Glutamatergic neuron (in vitro differentiated cells): ENCODE data around the gene SYMPK. TPM values are rescaled to one million over a fixed set of nuclear protein-coding genes. Genes with fewer than 3 reads are reported as not detected.

Source experiments
- DNase-seq: peaks from one replicate; pipeline ENCODE4 v3.0.0; 2022
- H3K27ac Mint-ChIP-seq: one replicate; pipeline ENCODE4 v1.8.0; 2020; ENCODE audit warnings: mild to moderate bottlenecking, mixed read lengths, inconsistent platforms; ENCODE audit not compliant: unreplicated experiment
- H3K27me3 Mint-ChIP-seq: one replicate; pipeline ENCODE4 v1.8.0; 2020; ENCODE audit warnings: mild to moderate bottlenecking, moderate library complexity, mixed read lengths, inconsistent platforms; ENCODE audit not compliant: unreplicated experiment
- H3K36me3 Mint-ChIP-seq: one replicate; pipeline ENCODE4 v1.8.0; 2020; ENCODE audit warnings: mild to moderate bottlenecking, mixed read lengths, inconsistent platforms; ENCODE audit not compliant: unreplicated experiment
- H3K4me1 Mint-ChIP-seq: one replicate; pipeline ENCODE4 v1.8.0; 2020; ENCODE audit warnings: mild to moderate bottlenecking, low read depth, mixed read lengths, inconsistent platforms; ENCODE audit not compliant: unreplicated experiment
- H3K4me3 Mint-ChIP-seq: one replicate; pipeline ENCODE4 v1.8.0; 2020; ENCODE audit warnings: mild to moderate bottlenecking, mixed read lengths, inconsistent platforms; ENCODE audit not compliant: unreplicated experiment
- H3K9me3 Mint-ChIP-seq: one replicate; pipeline ENCODE4 v1.8.0; 2020; ENCODE audit warnings: mild to moderate bottlenecking, moderate library complexity, mixed read lengths, inconsistent platforms; ENCODE audit not compliant: unreplicated experiment
- total RNA-seq: library from RNA; stranded (reverse); fragmentation: NEBNext Ultra II Directional; extraction: Animal tissue kit (Norgen Biotek cat#: 25700); gene quantifications from one replicate; pipeline ENCODE4 v1.2.1, GENCODE V29; 2021; ENCODE audit not compliant: unreplicated experiment
- TF ChIP-seq, protein P1 (sequence below): fragments of 200-600 bp; sonication (generic); IDR thresholded peaks from one replicate; pipeline ENCODE4 v1.5.0; 2021; ENCODE audit not compliant: partially characterized antibody, unreplicated experiment

Gene SYMPK
- total RNA-seq, 1 donor from 2014 or later = 78.1 TPM

DNA sequence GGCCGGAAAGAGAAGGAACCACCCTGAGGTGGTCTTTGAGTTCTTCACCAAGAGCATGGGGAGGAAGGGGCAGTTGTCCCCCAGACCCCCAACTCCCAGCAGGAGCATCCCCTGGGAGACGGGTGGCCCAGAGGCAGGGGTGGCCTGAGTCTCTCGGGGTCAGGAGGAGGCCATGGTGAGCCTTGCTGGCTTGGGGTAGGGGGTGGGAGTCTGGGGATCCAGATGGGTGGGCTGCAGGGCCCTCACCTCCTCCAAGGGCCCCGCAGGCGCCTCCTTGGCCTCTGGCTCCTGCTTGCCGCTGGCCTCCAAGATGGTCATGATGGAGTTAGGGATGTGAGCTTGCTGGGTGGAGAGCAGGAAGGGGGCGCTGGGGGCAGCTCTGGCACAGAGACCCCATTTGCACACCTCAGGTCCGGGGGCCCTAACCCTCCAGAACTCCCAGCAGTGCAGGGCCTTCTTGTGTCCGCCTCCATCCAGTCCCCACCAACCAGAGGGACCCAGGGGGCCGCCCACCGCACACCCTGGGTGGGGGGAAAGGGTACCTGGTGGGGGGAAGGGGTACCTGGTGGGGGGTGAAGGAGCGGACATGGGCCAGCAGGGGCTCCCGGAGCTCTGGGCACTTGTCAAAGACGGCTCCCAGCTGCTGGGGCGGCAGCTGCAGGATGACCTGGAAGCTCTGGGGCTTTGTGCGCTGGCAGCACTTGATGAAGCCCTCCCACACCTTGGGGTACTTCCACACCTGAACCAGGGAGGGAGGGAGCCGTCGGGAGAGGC, 46.5 kb downstream of the SYMPK start:
- H3K4me3 Mint-ChIP-seq = peak overlapping the region; percentile 88
- peaks cover 7% of the 10 kb centered on the region for H3K27me3 Mint-ChIP-seq
- peak overlapping the region; percentile 95 for H3K27ac Mint-ChIP-seq
- no peaks in the 10 kb centered on the region for H3K36me3 Mint-ChIP-seq
- peaks cover 8% of the 10 kb centered on the region for H3K9me3 Mint-ChIP-seq
- peaks cover 2% of the 10 kb centered on the region for H3K4me1 Mint-ChIP-seq
- DNase-seq = peak; percentile 59
- TF ChIP-seq, protein P1, sequence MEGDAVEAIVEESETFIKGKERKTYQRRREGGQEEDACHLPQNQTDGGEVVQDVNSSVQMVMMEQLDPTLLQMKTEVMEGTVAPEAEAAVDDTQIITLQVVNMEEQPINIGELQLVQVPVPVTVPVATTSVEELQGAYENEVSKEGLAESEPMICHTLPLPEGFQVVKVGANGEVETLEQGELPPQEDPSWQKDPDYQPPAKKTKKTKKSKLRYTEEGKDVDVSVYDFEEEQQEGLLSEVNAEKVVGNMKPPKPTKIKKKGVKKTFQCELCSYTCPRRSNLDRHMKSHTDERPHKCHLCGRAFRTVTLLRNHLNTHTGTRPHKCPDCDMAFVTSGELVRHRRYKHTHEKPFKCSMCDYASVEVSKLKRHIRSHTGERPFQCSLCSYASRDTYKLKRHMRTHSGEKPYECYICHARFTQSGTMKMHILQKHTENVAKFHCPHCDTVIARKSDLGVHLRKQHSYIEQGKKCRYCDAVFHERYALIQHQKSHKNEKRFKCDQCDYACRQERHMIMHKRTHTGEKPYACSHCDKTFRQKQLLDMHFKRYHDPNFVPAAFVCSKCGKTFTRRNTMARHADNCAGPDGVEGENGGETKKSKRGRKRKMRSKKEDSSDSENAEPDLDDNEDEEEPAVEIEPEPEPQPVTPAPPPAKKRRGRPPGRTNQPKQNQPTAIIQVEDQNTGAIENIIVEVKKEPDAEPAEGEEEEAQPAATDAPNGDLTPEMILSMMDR = no peak

GRCh38 chr19:45815481-45816216, 47.3 kb downstream of the SYMPK start:
- Mint-ChIP-seq H3K9me3 (peaks cover 8% of the 10 kb centered on the region), H3K36me3 (no peaks in the 10 kb centered on the region), H3K4me1 (peaks cover 2% of the 10 kb centered on the region), H3K27me3 (peaks cover 7% of the 10 kb centered on the region), H3K4me3 (peak overlapping the region; percentile 88), H3K27ac (peak overlapping the region; percentile 93)
- TF ChIP-seq, protein P1 = no peak
- DNase-seq = peak; percentile 90

DNA sequence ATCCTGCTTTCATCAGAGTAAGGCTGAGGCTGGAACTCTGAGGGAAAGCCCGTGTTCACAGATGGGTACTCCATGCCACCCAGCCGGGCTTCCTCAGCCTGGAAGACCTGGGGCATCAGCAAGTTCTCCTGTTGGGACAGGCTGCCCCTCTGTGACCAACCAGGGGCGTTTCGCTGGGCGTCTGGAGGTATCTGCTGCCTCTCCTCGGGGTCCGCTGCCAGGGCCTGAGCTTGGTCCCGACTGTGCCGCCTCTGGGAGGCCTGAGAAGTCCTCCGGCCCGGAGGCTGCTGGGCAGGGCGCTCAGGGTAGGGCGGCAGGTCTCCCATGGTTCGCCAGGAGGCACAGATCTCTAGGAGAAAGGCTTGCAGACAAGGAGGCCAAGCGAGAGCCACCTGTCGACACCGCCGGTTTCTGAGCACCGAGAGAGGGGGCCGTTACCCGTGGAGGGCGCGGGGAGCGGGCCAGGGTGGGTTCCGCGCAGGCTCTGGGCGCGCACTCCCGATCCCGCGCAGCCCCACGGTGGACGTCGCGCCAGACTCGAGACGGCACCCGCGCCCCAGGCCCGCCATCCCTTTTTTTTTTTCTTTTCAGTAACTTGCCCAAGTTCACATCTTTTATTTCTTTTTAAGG, 48.0 kb downstream of the SYMPK start, which contains the start of gene RSPH6A:
Gene RSPH6A, minus strand, starts transcription at position 458 of the 630 bp plus-strand sequence. Its CDS starts 132 bp downstream, at position 326.
- TF ChIP-seq, protein P1 = no peak
- peak within 1 kb of the TSS; percentile 88 for H3K4me3 Mint-ChIP-seq
- H3K9me3 Mint-ChIP-seq = peaks cover 8% of the 10 kb centered on the region
- H3K4me1 Mint-ChIP-seq = peaks cover 2% of the 10 kb centered on the region
- H3K27me3 Mint-ChIP-seq = peaks cover 7% of the 10 kb centered on the region
- DNase-seq = peak; percentile 51
- H3K36me3 Mint-ChIP-seq = no peaks in the 10 kb centered on the region
- peak within 1 kb of the TSS; percentile 93 for H3K27ac Mint-ChIP-seq

DNA sequence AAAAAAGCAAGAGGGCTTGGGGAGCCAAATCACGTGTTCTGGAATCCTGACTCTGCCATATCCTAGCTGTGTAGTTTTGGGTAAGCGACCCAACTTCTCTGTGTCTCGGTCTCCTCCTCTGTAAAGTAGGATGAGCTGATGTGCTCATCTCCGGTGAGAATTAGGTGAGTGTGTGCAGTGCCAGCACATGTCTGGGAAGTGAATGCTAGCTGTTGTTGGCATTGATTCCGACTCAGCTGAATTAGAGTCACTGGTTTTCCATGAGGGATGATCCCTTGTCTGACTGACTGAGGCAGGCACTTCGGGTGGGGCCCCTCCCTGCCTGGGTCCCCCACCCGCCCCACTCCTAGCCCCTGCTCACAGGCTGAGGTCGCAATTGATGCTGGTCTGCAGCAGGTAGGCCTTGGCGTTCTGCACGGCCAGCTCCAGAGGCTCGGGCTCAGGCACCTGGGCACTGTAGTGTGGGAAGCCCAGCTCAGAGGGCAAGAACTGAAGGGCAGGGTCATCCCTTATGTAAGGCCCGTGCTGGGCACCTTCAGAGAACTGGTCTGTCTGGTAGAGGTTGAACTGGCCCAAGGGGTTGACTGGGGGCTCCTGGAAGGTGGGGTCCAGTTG, 48.7 kb downstream of the SYMPK start:
- peaks cover 2% of the 10 kb centered on the region for H3K4me1 Mint-ChIP-seq
- H3K4me3 Mint-ChIP-seq = peak overlapping the region; percentile 55
- no peaks in the 10 kb centered on the region for H3K36me3 Mint-ChIP-seq
- TF ChIP-seq, protein P1 = no peak
- DNase-seq = no peak
- peaks cover 3% of the 10 kb centered on the region for H3K27me3 Mint-ChIP-seq
- no peak overlapping the region for H3K27ac Mint-ChIP-seq
- H3K9me3 Mint-ChIP-seq = peaks cover 8% of the 10 kb centered on the region
